ENCODE data around the gene UGT2B7.
"Not testable (repeated sequence)": the region's sequence is repeated elsewhere in the genome, so short reads cannot be mapped to it uniquely, and the experiment has no call there.

- not testable (repeated sequence) for TF ChIP-seq CTCF (IDR thresholded peaks at IDR 0.05; ENCODE audit: insufficient read depth, low read length, poor library complexity, severe bottlenecking); EZH2phosphoT487 (conservative IDR thresholded peaks at IDR 0.05; ENCODE audit: low read length)
These were observed 19.0 kb downstream of the UGT2B7 start for GRCh38 chr4:69115151-69115850.

Measured in SU-DHL-6 (cell line).